ENCODE measurements around the gene FAT1.

DNA sequence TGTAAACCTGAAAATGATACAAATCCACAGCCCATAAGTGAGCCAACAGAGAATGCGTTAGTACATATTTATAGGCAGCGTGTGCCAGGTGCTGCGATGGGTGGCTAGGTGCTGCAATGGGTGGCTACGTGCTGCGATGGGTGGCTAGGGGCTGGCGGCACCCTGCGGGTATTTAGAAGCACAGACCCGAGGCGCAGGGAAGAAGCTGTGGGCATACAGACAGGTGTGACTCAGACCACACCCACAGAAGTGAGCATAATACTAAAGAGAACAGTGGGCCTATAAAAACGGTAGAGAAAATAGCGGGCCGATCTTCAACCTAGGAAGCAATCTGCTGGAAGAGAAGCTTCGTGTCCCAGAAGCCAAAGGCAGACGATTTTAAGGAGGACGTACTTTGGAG lies 81.1 kb downstream of the FAT1 start:
- no peak for TF ChIP-seq ZNF274 (IDR thresholded peaks at IDR 0.05; ENCODE audit: low read depth, low read length)
- no peak for TF ChIP-seq SUZ12 (IDR thresholded peaks at IDR 0.05; ENCODE audit: extremely low read depth, insufficient read depth, insufficient read length)

All from NT2/D1 (cell line).